GM18951 (cell line): ENCODE results near the gene KDM4B.

Experiments
- POLR2A ChIP-seq: IDR thresholded peaks from 4 replicates; pipeline ENCODE4 v1.6.1; 2011; ENCODE audit warnings: mild to moderate bottlenecking; ENCODE audit not compliant: insufficient read length, insufficient read depth; ENCODE audit errors: extremely low read depth
- in situ Hi-C: fragments of 300-500 bp; cut with MboI; formaldehyde crosslinking; loops from one replicate; pipeline ENCODE4 v1.12.0; 2022; ENCODE audit warnings: low sequenced_read_pairs, mixed read lengths, inconsistent platforms; ENCODE audit not compliant: unreplicated experiment

The KDM4B gene

GRCh38 chr19:5093948-5094718 lies 125.2 kb downstream of the KDM4B start:
- in situ Hi-C loops: no loop called here
- no peak for TF ChIP-seq POLR2A

GRCh38 chr19:5094768-5095567 lies 126.1 kb downstream of the KDM4B start:
- in situ Hi-C loops: no loop called here
- TF ChIP-seq POLR2A: no peak

GRCh38 chr19:5095568-5095850 lies 126.6 kb downstream of the KDM4B start:
- no peak for TF ChIP-seq POLR2A
- in situ Hi-C loops: no loop called here

GRCh38 chr19:5096536-5096935 lies 127.6 kb downstream of the KDM4B start:
- in situ Hi-C loops: no loop called here
- no peak for TF ChIP-seq POLR2A

- in situ Hi-C loops: no loop called here
- no peak for TF ChIP-seq POLR2A
Observed at GRCh38 chr19:5097331-5097930, 128.5 kb downstream of the KDM4B start.

GRCh38 chr19:5097959-5098623 lies 129.2 kb downstream of the KDM4B start:
- in situ Hi-C loops: no loop called here
- no peak for TF ChIP-seq POLR2A

- in situ Hi-C loops: no loop called here
Observed at GRCh38 chr19:5098646-5099045, 129.7 kb downstream of the KDM4B start.

GRCh38 chr19:5099701-5100221 lies 130.8 kb downstream of the KDM4B start:
- TF ChIP-seq POLR2A: no peak
- in situ Hi-C loops: no loop called here

More at GRCh38 chr19:5098646-5099045, 129.7 kb downstream of the KDM4B start:
- TF ChIP-seq POLR2A: no peak

GRCh38 chr19:5101871-5102270 lies 133.0 kb downstream of the KDM4B start:
- no peak for TF ChIP-seq POLR2A
- in situ Hi-C loops: no loop called here

- in situ Hi-C loops: no loop called here
- TF ChIP-seq POLR2A: no peak
Observed at GRCh38 chr19:5102520-5102919, 133.6 kb downstream of the KDM4B start.

- in situ Hi-C loops: no loop called here
- TF ChIP-seq POLR2A: no peak
Observed at GRCh38 chr19:5103061-5103701, 134.3 kb downstream of the KDM4B start.

GRCh38 chr19:5103812-5104410 lies 135.0 kb downstream of the KDM4B start:
- in situ Hi-C loops: no loop called here
- no peak for TF ChIP-seq POLR2A
